ENCODE data around the gene DUOX2.
"Not testable (repeated sequence)": the region's sequence is repeated elsewhere in the genome, so short reads cannot be mapped to it uniquely, and the experiment has no call there.

The DUOX2 gene

DNA sequence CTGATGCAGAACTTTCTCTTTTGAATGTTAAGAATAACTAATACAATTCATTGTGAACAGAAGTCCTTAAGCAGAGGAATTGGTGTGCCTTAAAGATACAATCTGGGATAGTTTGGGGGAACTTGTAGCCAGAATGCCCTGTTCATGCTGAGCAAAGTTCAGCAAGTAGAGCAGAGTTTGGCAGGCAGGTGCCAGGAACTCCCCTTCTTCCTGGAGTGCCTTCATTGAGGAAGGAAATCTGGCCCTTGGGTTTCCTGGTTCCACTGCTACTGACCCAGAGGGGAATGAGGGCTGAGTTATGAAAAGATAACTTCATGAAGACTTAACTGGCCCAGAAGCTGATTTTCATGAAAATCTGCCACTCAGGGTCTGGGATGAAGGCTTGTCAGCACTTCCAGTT lies 40.4 kb downstream of the DUOX2 start:
- not testable (repeated sequence) for DNase-seq (ENCODE audit: low read depth in 2 of 2)

DNA sequence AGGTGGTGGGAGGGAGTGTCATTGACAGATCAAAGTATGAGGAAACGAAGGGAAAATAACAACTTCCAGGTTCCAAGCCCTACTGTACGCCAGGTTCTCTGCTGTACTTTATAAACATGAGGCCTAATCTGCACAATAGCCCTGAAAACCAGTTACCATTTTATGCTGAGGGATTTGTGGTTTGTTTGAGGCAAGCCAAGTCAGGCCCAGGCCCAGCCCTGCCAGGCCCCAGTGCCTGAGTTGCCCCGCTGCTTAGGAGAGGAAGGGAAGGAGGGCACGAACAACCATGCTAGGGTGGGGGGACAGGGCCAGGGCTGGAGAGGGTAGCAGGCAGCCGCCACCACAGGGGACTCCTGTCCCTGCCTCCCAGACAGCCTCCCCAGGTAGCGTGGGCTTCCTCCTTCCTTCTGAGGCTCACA lies 44.0 kb downstream of the DUOX2 start:
- not testable (repeated sequence) for DNase-seq (ENCODE audit: low read depth in 2 of 2)

- DNase-seq (ENCODE audit: low read depth in 2 of 2) = no peak
These were observed 49.6 kb downstream of the DUOX2 start for GRCh38 chr15:45064386-45064785.

DNA sequence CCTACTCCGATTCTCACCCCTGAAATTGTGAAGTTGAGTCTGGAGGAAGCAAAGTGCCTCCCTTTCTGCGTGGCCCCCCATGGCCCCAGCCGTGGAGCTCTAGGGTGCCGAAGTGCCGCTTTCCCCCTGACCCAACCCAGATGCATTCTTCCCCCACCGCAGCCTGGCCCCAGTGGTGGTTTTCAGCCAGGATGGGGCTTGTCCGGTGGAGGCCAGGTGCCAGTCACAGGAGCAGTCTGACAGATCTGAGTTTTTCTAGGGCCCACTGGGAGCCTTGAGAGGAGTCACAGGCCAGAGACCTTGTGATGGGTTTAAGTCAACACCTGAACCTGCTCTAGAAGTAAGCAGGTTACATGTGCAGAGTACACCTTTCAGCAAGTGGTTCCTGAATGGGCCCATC lies 51.7 kb downstream of the DUOX2 start:
- not testable (repeated sequence) for DNase-seq (ENCODE audit: low read depth in 2 of 2)

DNA sequence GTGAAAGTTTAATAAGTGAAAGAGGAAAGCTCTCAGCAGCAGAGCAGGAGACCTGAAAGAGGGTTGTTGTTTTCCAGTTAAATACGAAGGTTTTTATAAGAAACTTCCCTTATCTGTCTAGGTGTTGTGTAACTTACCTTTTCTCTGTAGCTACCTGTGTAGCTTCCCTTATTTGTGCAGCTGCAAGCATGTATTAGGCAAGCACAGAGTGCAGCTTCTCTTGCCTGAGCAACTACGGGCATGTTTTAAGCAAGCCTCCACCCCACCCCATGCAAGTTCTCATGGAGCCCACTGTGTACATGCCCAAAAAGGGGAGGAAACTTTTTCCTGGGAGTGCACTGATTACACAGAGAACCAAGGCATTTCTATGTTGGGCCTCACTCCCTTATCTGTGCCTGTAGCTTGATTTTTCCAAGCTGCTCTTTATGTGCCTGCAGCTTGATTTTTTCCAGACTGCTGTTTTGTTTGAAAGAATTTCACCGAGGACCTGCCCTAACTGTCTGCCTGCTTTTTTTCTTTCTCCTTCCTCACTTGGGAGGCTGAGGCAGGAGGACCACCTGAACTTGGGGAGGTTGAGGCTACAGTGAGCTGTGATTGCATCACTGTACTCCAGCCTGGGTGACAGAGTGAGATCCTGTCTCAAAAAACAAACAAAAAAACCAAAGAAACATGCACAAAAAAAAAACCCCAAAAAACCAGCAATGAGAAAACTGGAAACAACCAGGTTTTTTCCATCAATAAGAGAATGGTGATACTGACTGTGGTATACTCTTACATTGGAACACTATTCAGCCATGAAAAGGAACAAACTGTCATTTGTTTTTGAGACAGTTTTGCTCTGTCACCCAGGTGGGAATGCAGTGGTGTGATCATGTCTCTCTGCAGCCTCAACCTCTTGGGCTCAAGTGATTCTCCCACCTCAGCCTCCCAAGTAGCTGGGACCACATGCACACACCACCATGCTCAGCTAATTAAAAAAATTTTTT lies 55.0 kb downstream of the DUOX2 start:
- not testable (repeated sequence) for DNase-seq (ENCODE audit: low read depth in 2 of 2)

DNA sequence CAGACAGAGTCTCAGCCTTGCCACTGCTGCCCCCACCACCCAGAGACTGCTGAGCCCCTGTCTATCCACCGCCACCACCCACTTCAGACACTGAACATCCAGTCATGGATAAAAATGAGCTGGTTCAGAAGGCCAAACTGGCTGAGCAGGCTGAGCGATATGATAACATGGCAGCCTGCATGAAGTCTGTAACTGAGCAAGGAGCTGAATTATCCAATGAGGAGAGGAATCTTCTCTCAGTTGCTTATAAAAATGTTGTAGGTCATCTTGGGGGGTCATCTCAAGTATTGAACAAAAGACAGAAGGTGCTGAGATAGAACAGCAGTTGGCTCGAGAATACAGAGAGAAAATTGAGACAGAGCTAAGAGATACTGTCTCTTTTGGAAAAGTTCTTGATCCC lies 61.3 kb downstream of the DUOX2 start:
- not testable (repeated sequence) for DNase-seq (ENCODE audit: low read depth in 2 of 2)

DNA sequence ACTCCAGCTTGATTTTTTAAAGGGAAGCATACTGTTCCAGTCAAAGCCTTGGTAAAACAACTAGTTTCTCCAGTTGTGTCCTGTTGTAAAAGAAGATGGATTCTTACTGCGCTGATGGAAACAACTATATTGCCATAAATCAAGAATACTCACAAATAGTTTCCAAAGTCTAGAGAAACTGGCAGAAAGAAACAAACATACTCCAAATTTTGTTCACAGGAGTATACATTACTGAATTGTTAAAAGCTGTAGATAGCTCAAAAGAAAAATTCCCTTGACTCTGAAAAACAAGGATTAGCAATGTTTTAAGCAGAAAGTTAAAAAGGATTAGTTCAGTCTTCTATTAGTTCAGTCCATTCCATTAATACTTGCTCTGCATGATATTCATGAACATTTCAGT lies 63.4 kb downstream of the DUOX2 start:
- no peak for DNase-seq (ENCODE audit: low read depth in 2 of 2)

GRCh38 chr15:45048794-45049631 lies 65.0 kb downstream of the DUOX2 start:
- DNase-seq (ENCODE audit: low read depth in 2 of 2) = no peak

- not testable (repeated sequence) for DNase-seq (ENCODE audit: low read depth in 2 of 2)
These were observed 65.6 kb downstream of the DUOX2 start for GRCh38 chr15:45048449-45048793.

DNA sequence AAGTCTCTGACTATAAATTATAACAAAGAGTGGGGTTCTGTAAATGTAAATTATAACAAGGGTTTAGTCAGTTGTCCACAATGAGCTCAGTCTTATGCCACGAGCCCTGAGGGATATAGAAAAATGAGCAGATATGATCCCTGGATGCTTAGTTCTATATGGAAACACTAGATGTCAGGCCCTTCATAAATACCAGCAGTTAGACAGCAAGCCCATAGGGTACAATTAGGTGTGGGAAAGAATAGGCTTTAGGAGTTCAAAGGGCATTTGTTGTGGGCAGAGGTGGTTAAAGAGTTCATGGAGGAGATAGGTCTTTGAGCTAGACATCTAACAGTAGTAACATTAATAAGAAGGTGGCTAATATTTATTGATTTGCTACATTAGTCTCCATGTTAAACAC lies 69.7 kb downstream of the DUOX2 start:
- DNase-seq (ENCODE audit: low read depth in 2 of 2) = not testable (repeated sequence)

DNA sequence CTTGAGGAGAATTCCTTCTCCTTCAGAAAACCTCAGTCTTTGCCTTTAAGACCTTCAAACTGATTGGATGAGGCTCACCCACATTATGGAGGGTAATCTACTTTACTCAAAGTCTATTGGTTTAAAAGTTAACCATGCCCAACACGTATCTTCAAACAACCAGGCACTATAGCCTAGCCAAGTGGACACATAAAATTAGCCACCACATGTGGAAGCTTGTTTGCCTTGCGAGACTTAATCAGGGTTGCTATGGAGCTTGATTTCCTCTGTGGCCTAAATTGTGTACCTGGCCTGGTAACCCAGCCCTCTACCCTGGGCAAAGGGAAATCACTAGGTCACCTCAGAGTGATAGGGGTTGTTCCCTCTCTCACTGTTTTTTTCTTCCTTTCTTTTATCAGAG lies 71.1 kb downstream of the DUOX2 start:
- DNase-seq (ENCODE audit: low read depth in 2 of 2) = not testable (repeated sequence)

Measured in stimulated activated CD4-positive, alpha-beta T cell treated with anti-CD3 and anti-CD28 coated beads, Interleukin-1b, Interleukin-23, amount 100 ng/mL, for 4 hours (primary cell).